Endothelial cell of umbilical vein (primary cell): Measurements from ENCODE around the gene PIP5K1C. TPM values are rescaled to one million over a fixed set of nuclear protein-coding genes. Genes with fewer than 3 reads are reported as not detected.
A peak's percentile ranks its signal among the peaks of the same experiment; 100 is the strongest.

Experiments used
- BruUV-seq: library from RNA; stranded (reverse); fragments of 400-500 nt; replicated peaks from 2 replicates; lab custom pipeline; 2021; lab: Mats Ljungman, UMichigan
- CTCF ChIA-PET: fragments of 300-600, 350-600 bp; sonication (Branson Sonifier 250); formaldehyde crosslinking; loops from one replicate; lab custom pipeline; 2021; ENCODE audit warnings: antibody characterized with exemption, inconsistent platforms; lab: Charles Lee
- POLR2A ChIA-PET: fragments of 300-600, 350-600 bp; sonication (Branson Sonifier 250); formaldehyde crosslinking; loops from one replicate; lab custom pipeline; 2021; ENCODE audit warnings: antibody characterized with exemption, inconsistent platforms; lab: Charles Lee
- DNase-seq: peaks from one replicate; pipeline ENCODE4 v3.0.0-alpha.2; 2011; ENCODE audit warnings: low read depth, low spot score
- FAIRE-seq: peaks from 2 replicates; lab custom pipeline; 2011; peaks lifted over from hg19 to GRCh38; lab: Jason Lieb, UNC
- H2AFZ ChIP-seq: 2 replicates; pipeline ENCODE4 v1.6.0; 2012; ENCODE audit warnings: low read depth, low read length, control low read depth, inconsistent platforms
- H3K27ac ChIP-seq: 2 replicates; pipeline ENCODE4 v1.5.1; 2011; ENCODE audit warnings: low read depth, mild to moderate bottlenecking, control low read depth, low read length, moderate library complexity; ENCODE audit not compliant: insufficient read depth
- H3K27me3 ChIP-seq, 2 experiments: 2 replicates each; pipeline versions ENCODE4 v1.6.0 to v1.6.1; 2011; ENCODE audit warnings: low read length in 2 of 2, mixed read lengths in 1 of 2; ENCODE audit not compliant: control insufficient read depth in 2 of 2, insufficient read depth in 2 of 2
- H3K36me3 ChIP-seq, 2 experiments: 2 replicates in 1 of 2; 3 replicates in 1 of 2; pipeline ENCODE4 v1.5.1; 2011; ENCODE audit warnings: low read length in 2 of 2, mild to moderate bottlenecking in 1 of 2, moderate library complexity in 1 of 2; ENCODE audit not compliant: control insufficient read depth in 2 of 2, insufficient read depth in 2 of 2; ENCODE audit errors: extremely low read depth in 1 of 2
- H3K4me1 ChIP-seq: 3 replicates; pipeline ENCODE4 v1.5.1; 2011; ENCODE audit warnings: mild to moderate bottlenecking, low read length; ENCODE audit not compliant: control insufficient read depth, insufficient read depth; ENCODE audit errors: extremely low read depth
- H3K4me2 ChIP-seq: 2 replicates; pipeline ENCODE4 v1.6.1; 2011; ENCODE audit warnings: low read length, control low read depth, mixed read lengths; ENCODE audit not compliant: insufficient read depth
- H3K4me3 ChIP-seq, 3 experiments: fragments of 200-600 bp in 1 of 3; sonication (generic), shearing (Covaris generic) in 1 of 3; replicated peaks in 1 of 3; 2 replicates each; pipeline ENCODE4 v1.5.1; 2011 to 2016; ENCODE audit warnings: control low read depth in 3 of 3, low read length in 3 of 3, mild to moderate bottlenecking in 2 of 3, inconsistent platforms in 1 of 3, low read depth in 1 of 3, moderate library complexity in 1 of 3; ENCODE audit not compliant: insufficient read depth in 1 of 3
- H3K79me2 ChIP-seq: 2 replicates; pipeline ENCODE4 v1.6.0; 2012; ENCODE audit warnings: low read length, inconsistent platforms; ENCODE audit not compliant: control insufficient read depth, insufficient read depth
- H3K9ac ChIP-seq: replicated peaks from 2 replicates; pipeline ENCODE3; 2011; ENCODE audit warnings: low read length, control low read depth; ENCODE audit not compliant: insufficient read depth; ENCODE audit errors: extremely low read depth
- H3K9me1 ChIP-seq: replicated peaks from 3 replicates; pipeline ENCODE4 v1.6.0; 2011; ENCODE audit warnings: mild to moderate bottlenecking, low read length; ENCODE audit not compliant: control insufficient read depth, insufficient read depth; ENCODE audit errors: extremely low read depth
- H3K9me3 ChIP-seq: replicated peaks from 2 replicates; pipeline ENCODE4 v1.5.1; 2012; ENCODE audit warnings: low read length, inconsistent platforms; ENCODE audit not compliant: control insufficient read depth, insufficient read depth
- H4K20me1 ChIP-seq: replicated peaks from 2 replicates; pipeline ENCODE3; 2011; ENCODE audit warnings: mild to moderate bottlenecking, low read length; ENCODE audit not compliant: control insufficient read depth, insufficient read depth; ENCODE audit errors: extremely low read depth
- EZH2 ChIP-seq: IDR thresholded peaks from 2 replicates; pipeline ENCODE4 v1.6.1; 2012; ENCODE audit warnings: borderline replicate concordance, low read depth, mild to moderate bottlenecking, moderate library complexity, low read length, inconsistent platforms; ENCODE audit not compliant: severe bottlenecking
- FOS ChIP-seq: IDR thresholded peaks from 2 replicates; pipeline ENCODE4 v1.6.1; 2011; ENCODE audit warnings: mild to moderate bottlenecking, low read length, moderate library complexity, borderline replicate concordance; ENCODE audit not compliant: insufficient read depth
- GATA2 ChIP-seq: IDR thresholded peaks from 2 replicates; pipeline ENCODE4 v1.7.0; 2011; ENCODE audit warnings: low read depth, mild to moderate bottlenecking, moderate library complexity, mixed read lengths, low read length; ENCODE audit not compliant: insufficient read length, insufficient read depth
- JUN ChIP-seq: IDR thresholded peaks from 2 replicates; pipeline ENCODE4 v1.6.1; 2011; ENCODE audit warnings: borderline replicate concordance, low read depth; ENCODE audit not compliant: insufficient read length, insufficient read depth
- MYC ChIP-seq: IDR thresholded peaks from one replicate; pipeline ENCODE4 v1.6.1; 2011; ENCODE audit warnings: mild to moderate bottlenecking, low read depth, low read length
- POLR2A ChIP-seq: IDR thresholded peaks from 2 replicates; pipeline ENCODE4 v1.6.1; 2012; ENCODE audit warnings: low read depth, mild to moderate bottlenecking, control low read depth, low read length
- POLR2AphosphoS5 ChIP-seq: IDR thresholded peaks from 2 replicates; pipeline ENCODE4 v1.6.1; 2012; ENCODE audit warnings: low read depth, mild to moderate bottlenecking, control low read depth, low read length, moderate library complexity; ENCODE audit not compliant: insufficient read depth
- dilution Hi-C: fragments of 300-500 bp; cut with MboI; formaldehyde crosslinking; loops from one replicate; pipeline ENCODE4 v1.15.0; 2019; ENCODE audit warnings: low sequenced_read_pairs; ENCODE audit not compliant: extremely low pct_ligation_motif_present
- intact Hi-C: fragments of 100-400 bp; cut with micrococcal nuclease; formaldehyde crosslinking; loops from one replicate; pipeline ENCODE4 v1.10.0; 2022
- polyA plus RNA-seq, 4 experiments: library from polyadenylated mRNA; depleted of rRNA in 3 of 4; stranded (reverse) in 3 of 4; unstranded in 1 of 4; fragments of >200 nt; gene quantifications; 2 replicates each; pipeline versions ENCODE4 v1.2.1 to v1.2.3, GENCODE V29; 2011 to 2012; ENCODE audit warnings: missing spikeins in 1 of 4
- total RNA-seq: library from RNA; stranded (reverse); gene quantifications from 2 replicates; pipeline ENCODE4 v1.2.3, GENCODE V29; 2021
- TF ChIP-seq, protein P1 (sequence below), 2 donors: IDR thresholded peaks; 1 replicate in 1 of 2; 2 replicates in 1 of 2; pipeline ENCODE4 v1.5.1; 2011; ENCODE audit warnings: low read length in 2 of 2, mild to moderate bottlenecking in 2 of 2, moderate library complexity in 2 of 2, control low read depth in 1 of 2, inconsistent platforms in 1 of 2, low read depth in 1 of 2; ENCODE audit not compliant: insufficient read depth in 1 of 2; ENCODE audit errors: extremely low read depth in 1 of 2
- TF ChIP-seq, protein P2 (sequence below): IDR thresholded peaks from 2 replicates; pipeline ENCODE4 v1.6.1; 2011; ENCODE audit not compliant: insufficient read depth, insufficient read length

Gene PIP5K1C
- total and polyA plus RNA-seq, 2 donors (not counting 3 experiments of a cell fraction or from before 2014, with no cell fraction given), result 31.6 to 79.5 TPM

- Histone ChIP-seq H3K36me3 (peaks cover 2 to 5% of the 10 kb centered on the region in 2 experiments), H3K27ac (peak overlapping the region; percentile 70), H3K9ac (peak overlapping the region; percentile 80), H3K9me1 (no peaks in the 10 kb centered on the region), H3K79me2 (peaks cover 50% of the 10 kb centered on the region), H3K4me2 (peak overlapping the region; percentile 64), H2AFZ (no peak overlapping the region), H4K20me1 (peaks cover 4% of the 10 kb centered on the region), H3K4me1 (peaks cover 8% of the 10 kb centered on the region), H3K27me3 (no peaks in the 10 kb centered on the region), H3K4me3 (peak overlapping the region; percentile 63 to 89 (median 81)), H3K9me3 (no peaks in the 10 kb centered on the region)
- ChIA-PET CTCF (interaction anchor here (0.6 to 3.1 kb wide), 11 partner anchors 9 to 154 kb away, joined by 3 to 66 read pairs (median 4); no protein-coding TSS in a partner anchor), POLR2A (no interaction called here)
- intact Hi-C loops (loop anchor here (1.0 kb wide), 1 partner anchor 16 kb away; no protein-coding TSS in a partner anchor), dilution Hi-C loops (no loop called here)
- peak; percentile 18 for DNase-seq
- peak; percentile 66 for FAIRE-seq
- TF ChIP-seq JUN, result no peak
- BruUV-seq, result TSS peak; percentile 98
Observed at GRCh38 chr19:3698974-3699740, 1.1 kb downstream of the PIP5K1C start.

DNA sequence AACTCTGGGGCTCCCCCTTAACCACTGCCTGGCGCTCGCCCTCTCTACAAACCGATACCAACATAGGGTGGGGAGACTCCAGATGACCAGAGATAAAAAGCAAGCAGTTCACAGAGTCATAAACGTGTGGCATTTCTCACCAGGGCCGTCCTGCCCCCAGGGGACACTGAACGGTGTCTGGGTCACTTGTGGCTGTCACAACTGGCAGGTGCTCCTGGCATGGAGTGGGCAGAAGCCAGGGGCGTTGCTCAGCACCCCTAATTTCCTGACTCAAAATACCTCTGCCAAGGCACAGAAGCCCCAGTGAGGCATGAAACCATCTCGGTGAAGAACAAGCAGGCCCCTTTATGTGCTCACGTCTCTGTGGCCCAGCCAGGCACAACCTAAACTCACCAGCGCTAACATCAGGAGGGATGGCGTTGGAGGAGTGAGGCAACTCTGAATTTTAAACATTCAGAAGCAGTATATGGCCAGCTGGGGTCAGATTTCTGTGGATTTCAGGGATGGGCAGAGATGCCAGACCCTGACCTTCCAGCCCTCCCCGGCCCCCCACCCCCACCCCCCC lies 1.8 kb downstream of the PIP5K1C start:
- POLR2A ChIA-PET, result no interaction called here
- Histone ChIP-seq H3K79me2 (peaks cover 54% of the 10 kb centered on the region), H3K9me1 (no peaks in the 10 kb centered on the region), H2AFZ (no peak overlapping the region), H3K4me2 (peak overlapping the region; percentile 74), H4K20me1 (peaks cover 4% of the 10 kb centered on the region), H3K4me1 (peaks cover 8% of the 10 kb centered on the region), H3K9me3 (no peaks in the 10 kb centered on the region), H3K4me3 (peak overlapping the region in 2 of 3 experiments; percentile 3 to 38), H3K9ac (no peak overlapping the region), H3K27ac (peak overlapping the region; percentile 32), H3K36me3 (peaks cover 2 to 5% of the 10 kb centered on the region in 2 experiments), H3K27me3 (no peaks in the 10 kb centered on the region)
- dilution Hi-C loops (no loop called here), intact Hi-C loops (no loop called here)
- CTCF ChIA-PET, result interaction anchor here (0.6 to 3.1 kb wide), 7 partner anchors 12 to 153 kb away, joined by 3 to 66 read pairs (median 6); no protein-coding TSS in a partner anchor
- TF ChIP-seq JUN, result no peak
- no peak for TF ChIP-seq POLR2AphosphoS5
- TF ChIP-seq, protein P1, sequence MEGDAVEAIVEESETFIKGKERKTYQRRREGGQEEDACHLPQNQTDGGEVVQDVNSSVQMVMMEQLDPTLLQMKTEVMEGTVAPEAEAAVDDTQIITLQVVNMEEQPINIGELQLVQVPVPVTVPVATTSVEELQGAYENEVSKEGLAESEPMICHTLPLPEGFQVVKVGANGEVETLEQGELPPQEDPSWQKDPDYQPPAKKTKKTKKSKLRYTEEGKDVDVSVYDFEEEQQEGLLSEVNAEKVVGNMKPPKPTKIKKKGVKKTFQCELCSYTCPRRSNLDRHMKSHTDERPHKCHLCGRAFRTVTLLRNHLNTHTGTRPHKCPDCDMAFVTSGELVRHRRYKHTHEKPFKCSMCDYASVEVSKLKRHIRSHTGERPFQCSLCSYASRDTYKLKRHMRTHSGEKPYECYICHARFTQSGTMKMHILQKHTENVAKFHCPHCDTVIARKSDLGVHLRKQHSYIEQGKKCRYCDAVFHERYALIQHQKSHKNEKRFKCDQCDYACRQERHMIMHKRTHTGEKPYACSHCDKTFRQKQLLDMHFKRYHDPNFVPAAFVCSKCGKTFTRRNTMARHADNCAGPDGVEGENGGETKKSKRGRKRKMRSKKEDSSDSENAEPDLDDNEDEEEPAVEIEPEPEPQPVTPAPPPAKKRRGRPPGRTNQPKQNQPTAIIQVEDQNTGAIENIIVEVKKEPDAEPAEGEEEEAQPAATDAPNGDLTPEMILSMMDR (IDR thresholded peaks at IDR 0.05; ENCODE audit: extremely low read depth in 1 of 2, insufficient read depth in 1 of 2, low read depth in 1 of 2, low read length in 2 of 2), result no peak
- TF ChIP-seq POLR2A, result no peak
- TF ChIP-seq, protein P2, sequence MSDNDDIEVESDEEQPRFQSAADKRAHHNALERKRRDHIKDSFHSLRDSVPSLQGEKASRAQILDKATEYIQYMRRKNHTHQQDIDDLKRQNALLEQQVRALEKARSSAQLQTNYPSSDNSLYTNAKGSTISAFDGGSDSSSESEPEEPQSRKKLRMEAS, result no peak
- TF ChIP-seq MYC, result no peak
- TF ChIP-seq EZH2, result no peak
- TF ChIP-seq FOS, result no peak
- no peak for TF ChIP-seq GATA2
- no peak for FAIRE-seq
- no TSS peak for BruUV-seq
- DNase-seq, result no peak
